AG10803 (cell line): ENCODE results near the gene UQCRHL.
A peak's percentile ranks its signal among the peaks of the same experiment; 100 is the strongest.

Experiments used
- DNase-seq: peaks from one replicate; pipeline ENCODE4 v3.0.0; 2010; ENCODE audit warnings: low read depth
- H3K4me3 ChIP-seq: 2 replicates; pipeline ENCODE4 v1.5.1; 2011; ENCODE audit warnings: mild to moderate bottlenecking, low read length, control low read depth
- TF ChIP-seq, protein P1 (sequence below): conservative IDR thresholded peaks from 2 replicates; pipeline ENCODE4 v1.5.1; 2011; ENCODE audit warnings: mild to moderate bottlenecking, low read length, control low read depth, inconsistent platforms

Gene UQCRHL

DNA sequence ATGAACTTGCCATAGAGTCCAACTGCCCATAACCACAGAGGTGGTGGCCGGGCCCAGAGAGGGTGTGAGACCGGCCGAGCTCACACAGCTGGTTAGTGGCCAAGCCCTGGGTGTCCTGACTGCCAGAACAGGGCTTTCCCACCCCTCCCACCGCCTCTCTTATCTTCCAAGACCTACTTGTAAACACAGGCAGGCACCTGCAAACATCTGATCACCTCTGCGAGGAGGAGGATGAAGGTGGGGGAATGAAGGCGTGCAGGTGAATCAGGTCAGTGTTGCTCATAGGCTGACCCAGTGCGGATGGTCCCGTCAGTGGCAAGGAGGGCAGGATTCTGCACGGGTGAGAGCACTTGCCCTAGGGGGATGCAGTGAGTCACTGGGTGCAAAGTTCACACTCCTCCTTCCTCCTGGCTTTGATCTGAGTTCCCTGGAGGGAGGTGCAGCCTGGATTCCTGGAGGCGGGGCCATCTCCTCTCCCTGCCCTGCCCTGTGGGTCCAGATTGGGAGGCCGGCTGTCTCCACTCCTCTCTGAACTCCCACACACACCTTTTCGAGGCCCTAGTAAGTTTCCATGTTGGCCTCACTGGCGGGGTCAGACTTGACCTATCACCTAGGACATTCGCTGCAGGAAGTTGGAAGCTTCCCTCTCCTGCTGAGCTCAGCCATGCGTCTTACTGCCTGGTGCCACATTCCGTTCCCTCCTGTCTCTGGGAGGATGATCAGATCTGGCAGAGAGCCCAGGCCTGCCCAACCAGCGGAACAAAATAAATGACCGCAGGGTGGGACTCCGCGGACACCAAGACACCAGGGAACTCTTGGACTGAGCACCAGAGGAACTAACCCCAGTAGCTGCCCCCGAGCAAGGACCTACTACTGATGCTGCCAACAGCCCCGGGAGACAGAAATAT is 7.3 kb downstream of the UQCRHL start:
- TF ChIP-seq, protein P1, sequence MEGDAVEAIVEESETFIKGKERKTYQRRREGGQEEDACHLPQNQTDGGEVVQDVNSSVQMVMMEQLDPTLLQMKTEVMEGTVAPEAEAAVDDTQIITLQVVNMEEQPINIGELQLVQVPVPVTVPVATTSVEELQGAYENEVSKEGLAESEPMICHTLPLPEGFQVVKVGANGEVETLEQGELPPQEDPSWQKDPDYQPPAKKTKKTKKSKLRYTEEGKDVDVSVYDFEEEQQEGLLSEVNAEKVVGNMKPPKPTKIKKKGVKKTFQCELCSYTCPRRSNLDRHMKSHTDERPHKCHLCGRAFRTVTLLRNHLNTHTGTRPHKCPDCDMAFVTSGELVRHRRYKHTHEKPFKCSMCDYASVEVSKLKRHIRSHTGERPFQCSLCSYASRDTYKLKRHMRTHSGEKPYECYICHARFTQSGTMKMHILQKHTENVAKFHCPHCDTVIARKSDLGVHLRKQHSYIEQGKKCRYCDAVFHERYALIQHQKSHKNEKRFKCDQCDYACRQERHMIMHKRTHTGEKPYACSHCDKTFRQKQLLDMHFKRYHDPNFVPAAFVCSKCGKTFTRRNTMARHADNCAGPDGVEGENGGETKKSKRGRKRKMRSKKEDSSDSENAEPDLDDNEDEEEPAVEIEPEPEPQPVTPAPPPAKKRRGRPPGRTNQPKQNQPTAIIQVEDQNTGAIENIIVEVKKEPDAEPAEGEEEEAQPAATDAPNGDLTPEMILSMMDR, result no peak
- peak; percentile 60 for DNase-seq
- no peak overlapping the region for H3K4me3 ChIP-seq

DNA sequence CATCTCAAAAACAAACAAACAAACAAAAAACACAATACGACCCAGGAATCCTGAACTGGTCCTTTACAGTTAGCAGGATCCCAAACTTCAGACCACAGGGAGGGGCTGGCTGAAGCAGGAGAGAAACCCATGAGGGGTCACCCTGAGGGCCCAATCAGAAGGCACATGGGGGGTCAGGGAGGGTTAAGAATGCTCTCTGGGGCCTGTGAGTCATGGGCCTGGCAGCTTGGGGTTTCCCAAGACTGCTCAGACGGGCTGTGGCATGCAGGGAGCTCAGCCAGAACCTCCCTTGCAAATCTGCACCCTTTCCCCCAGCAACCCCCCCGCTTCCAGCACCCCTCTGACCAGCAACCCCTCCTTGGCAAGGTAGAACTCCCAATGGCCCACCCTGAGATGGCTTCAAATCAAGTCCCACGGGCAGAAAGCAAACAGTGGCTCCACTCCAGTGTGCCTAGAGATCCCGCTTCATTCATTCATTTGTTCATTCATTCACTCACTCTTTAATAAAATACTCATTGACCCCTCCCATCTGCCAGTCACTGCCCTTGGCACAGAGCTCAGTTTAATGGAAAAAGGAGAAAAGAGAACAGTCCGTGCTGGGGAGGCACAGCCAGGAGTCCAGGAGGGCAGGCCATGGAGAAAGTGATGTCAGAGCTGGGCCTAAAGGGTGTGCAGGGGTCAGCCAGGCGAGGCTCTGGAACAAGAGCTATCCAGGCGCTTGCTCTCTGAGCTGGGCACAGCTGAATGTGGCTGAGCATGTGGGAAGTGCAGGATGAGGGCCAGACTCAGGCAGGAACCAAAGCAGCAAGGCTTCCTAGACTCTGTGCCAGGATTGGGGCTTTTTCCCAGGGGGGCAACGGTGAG is 8.2 kb downstream of the UQCRHL start:
- no peak overlapping the region for H3K4me3 ChIP-seq
- TF ChIP-seq, protein P1, result no peak
- peak; percentile 98 for DNase-seq

DNA sequence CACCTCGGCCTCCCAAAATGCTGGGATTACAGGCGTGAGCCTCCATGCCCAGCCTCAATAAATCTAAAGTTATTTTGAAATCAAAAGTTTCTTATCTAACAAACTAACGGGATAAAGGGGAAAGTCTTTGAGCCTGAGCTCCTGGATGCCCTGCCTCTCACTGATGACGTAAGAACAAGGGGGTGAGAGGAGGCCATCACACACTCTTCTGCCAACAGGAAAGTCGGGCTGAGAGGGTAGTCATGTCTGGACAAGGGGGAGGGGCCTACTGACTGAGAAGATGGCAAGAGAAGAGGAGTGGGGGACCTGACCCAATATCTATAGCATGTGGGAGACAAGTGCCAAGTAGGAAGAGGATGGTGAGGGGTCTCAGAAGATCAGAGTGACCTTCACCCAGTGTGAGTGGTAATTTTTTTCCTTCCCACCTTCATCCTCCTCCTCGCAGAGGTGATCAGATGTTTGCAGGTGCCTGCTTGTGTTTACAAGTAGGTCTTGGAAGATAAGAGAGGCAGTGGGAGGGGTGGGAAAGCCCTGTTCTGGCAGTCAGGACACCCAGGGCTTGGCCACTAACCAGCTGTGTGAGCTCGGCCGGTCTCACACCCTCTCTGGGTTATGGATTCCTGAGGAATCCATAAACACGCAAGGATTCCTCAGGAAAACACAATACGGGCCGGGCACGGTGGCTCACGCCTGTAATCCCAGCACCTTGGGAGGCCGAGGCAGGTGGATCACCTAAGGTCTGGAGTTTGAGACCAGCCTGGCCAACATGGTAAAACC is 9.6 kb downstream of the UQCRHL start:
- peak; percentile 53 for DNase-seq
- TF ChIP-seq, protein P1, result no peak
- no peak overlapping the region for H3K4me3 ChIP-seq

DNA sequence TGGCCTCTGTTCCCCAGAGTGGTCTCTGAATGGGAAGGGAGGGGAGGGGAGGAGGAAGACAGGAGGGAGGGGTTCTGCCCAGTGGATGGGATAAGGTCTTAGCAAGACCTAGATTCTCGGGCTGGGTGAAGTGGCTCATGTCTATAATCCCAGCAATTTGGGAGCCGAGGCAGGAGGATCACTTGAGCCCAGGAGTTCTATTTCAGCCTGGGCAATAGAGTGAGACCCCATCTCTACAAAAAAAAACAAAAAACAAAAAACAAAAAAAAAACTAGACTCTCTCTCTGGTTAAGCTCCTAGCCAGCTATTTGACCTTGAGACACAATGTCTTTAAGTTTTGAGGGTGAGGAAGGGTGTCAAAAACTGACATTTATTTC is 11.4 kb downstream of the UQCRHL start:
- no peak for DNase-seq
- H3K4me3 ChIP-seq, result no peak overlapping the region
- TF ChIP-seq, protein P1, result no peak

DNA sequence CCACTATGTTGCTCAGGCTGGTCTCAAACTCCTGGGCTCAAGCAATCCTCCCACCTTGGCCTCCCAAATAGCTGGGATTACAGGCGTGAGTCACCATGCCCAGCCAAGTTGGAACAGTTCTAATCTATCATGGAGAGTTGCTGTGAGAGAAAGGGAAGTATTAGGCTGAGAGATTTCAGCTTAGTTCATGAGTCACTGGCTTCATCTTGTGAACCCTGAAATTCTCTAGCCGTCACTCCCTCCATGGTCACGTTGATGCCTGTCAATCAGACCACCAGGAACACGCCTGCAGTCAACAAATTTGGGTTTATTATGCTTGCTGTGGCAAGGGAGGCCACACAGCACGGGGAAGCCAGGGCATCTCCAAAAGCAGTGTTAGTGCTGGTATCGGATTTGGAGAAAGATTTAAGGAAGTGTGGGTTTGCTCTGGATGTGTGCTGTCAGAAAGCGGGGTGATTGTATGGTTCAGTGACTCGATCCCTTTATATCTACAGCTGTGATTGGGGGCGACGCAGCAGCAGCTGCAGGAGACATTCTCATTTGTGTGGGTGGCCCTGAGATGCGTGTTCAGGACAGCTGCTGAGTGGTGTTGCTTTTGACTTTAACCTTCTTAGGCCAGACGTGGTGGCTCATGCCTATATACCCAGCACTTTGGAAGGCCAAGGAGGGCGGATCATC is 18.7 kb downstream of the UQCRHL start:
- TF ChIP-seq, protein P1, result no peak
- peak; percentile 40 for DNase-seq
- no peak overlapping the region for H3K4me3 ChIP-seq

DNA sequence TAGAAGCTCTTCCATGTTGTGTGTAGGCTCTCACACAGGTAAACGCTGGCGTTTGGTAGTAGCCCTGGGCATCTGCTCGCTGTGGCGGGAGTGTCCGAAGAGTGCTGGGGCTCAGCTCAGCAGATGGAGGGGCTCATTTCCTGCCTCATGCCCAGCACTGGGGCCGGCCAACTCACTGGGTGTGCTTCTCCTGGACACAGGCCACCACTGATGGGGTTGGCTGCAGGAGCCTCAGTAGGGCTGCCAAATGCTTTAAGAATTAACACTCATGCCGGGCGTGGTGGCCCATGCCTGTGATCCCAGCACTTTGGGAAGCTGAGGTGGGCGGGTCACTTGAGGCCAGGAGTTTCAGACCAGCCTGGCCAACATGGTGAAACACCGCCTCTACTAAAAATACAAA is 20.9 kb downstream of the UQCRHL start:
- TF ChIP-seq, protein P1, result no peak
- peak; percentile 83 for DNase-seq
- no peak overlapping the region for H3K4me3 ChIP-seq
